Measurements from ENCODE around the gene SERPINA5.

Gene SERPINA5

DNA sequence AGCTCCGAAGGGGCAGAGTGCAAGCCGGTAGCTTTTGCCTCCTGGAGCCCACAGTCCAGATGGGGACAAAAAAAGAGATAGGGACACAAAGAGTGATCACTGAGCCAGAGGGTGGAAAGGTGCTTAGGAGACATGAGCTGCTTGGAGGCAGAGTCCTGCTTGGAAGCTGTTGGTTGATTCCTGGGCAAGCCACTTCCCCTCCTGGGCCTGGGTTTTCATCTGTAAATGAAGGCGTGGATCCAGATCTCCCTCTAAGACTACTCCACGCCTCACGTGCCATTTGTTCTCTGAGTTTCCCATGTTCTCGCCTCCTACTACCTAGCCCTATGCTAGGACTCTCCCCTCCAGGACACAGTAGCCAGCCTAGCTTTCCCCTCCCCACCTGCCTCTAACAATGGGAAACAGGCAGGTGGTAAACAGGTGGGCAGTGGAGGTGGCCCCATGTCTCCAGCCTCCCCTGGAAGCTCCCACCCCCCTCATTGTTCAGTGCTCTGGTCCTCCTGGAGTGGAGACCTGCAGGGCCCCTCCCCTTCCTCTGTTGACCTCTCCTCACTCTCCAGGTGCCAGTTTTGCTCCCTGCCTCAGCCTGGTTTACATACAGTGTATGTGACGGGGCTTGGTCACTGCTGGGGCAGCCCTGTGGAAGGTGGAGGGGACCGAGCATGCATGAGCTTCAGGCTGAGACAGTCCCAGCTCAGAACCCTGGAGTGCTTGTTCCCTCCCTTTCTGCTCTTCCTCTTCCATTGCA is 34.8 kb downstream of the SERPINA5 start:
- peak overlapping the region; percentile 59 for H3K4me3 ChIP-seq
- no peak for DNase-seq (ENCODE audit: low spot score)

DNA sequence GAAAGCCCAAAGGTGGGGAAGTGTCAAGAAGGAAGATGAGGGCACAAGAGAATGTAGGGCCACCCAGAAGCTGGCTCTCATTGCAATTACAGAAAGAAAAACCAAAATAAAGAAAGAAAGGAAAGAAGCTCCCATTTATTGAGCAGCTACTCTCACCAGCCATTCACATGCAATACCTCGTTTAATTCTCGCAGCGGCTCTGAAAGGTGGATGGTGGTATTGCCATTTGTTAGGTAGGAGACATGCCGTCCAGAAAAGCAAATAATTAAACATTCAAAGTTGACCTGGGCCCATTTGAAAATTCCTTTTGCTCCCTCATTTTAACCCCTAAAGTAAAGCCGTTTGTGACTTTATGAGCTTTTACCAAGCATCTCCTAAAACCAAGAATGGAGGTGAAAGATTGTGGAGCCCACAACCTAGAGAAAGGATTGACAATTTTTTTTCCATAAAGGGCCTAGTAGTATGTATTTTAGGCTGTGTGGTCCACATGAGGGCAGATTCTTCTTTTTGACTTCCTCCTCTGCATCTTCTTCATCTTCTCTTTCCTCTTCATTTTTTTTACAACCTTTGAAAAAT is 36.2 kb downstream of the SERPINA5 start:
- DNase-seq (ENCODE audit: low spot score), result no peak

More for the DNA sequence above, 34.8 kb downstream of the SERPINA5 start:
- TF ChIP-seq, protein P1, sequence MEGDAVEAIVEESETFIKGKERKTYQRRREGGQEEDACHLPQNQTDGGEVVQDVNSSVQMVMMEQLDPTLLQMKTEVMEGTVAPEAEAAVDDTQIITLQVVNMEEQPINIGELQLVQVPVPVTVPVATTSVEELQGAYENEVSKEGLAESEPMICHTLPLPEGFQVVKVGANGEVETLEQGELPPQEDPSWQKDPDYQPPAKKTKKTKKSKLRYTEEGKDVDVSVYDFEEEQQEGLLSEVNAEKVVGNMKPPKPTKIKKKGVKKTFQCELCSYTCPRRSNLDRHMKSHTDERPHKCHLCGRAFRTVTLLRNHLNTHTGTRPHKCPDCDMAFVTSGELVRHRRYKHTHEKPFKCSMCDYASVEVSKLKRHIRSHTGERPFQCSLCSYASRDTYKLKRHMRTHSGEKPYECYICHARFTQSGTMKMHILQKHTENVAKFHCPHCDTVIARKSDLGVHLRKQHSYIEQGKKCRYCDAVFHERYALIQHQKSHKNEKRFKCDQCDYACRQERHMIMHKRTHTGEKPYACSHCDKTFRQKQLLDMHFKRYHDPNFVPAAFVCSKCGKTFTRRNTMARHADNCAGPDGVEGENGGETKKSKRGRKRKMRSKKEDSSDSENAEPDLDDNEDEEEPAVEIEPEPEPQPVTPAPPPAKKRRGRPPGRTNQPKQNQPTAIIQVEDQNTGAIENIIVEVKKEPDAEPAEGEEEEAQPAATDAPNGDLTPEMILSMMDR (IDR thresholded peaks at IDR 0.05), result no peak
- H3K27ac ChIP-seq, result no peak overlapping the region

DNA sequence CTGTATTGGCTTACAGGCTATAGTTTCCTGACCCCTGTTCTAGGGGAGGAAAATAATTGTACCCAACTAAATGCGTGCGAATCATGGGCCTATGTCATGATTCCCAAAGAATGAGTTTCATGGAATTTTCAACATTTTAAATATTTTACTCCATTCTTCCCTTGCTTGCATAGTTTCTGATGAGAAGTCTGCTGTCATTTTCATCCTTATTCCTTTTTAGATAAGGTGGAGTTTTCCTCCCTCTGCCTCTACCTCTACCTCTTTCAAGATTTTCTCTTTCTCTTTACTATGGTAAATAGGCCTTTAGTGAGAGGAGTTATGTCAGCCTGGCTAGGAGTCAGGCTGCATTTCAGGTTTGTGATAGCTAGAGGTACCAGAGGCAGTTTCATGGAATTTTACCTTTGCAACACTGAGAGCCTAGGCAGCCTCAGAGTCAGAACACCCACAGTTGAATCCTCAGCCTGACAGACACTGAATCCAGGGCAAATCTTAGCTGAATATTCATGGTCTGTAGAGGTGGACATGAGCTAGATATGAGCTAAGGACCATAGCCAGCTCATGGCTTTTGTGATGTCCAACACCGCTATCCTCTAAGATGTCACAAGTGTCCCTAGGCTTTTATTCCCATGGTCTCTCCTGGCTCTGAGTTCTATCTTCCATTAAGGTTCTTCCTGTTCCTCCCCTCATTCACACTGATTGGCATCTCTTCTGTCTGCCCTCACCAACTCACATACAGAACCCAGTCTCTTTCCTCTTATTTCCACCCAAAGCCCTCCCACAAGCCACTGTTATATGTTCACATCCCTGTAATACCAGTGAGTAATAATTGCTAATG is 37.0 kb downstream of the SERPINA5 start:
- no peak overlapping the region for H3K4me3 ChIP-seq
- DNase-seq (ENCODE audit: low spot score), result no peak
- TF ChIP-seq, protein P1 (IDR thresholded peaks at IDR 0.05), result no peak
- no peak overlapping the region for H3K27ac ChIP-seq

More for the DNA sequence above, 36.2 kb downstream of the SERPINA5 start:
- Histone ChIP-seq H3K27ac (no peak overlapping the region), H3K4me3 (no peak overlapping the region)
- TF ChIP-seq, protein P1 (IDR thresholded peaks at IDR 0.05), result no peak

DNA sequence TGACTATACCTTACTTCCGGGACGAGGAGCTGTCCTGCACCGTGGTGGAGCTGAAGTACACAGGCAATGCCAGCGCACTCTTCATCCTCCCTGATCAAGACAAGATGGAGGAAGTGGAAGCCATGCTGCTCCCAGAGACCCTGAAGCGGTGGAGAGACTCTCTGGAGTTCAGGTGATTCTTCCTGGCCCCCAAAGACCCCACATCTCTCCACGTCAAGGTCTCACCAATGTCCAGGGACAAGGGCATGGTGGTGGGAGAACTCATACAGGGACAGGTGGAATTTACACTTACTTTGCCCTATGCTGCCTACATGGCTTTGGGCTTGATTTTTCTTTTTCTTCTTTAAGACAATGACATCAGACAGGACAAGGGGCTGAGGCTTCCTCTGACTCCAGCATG is 38.1 kb downstream of the SERPINA5 start:
- no peak for DNase-seq (ENCODE audit: low spot score)
- TF ChIP-seq, protein P1 (IDR thresholded peaks at IDR 0.05), result no peak
- Histone ChIP-seq H3K27ac (no peak overlapping the region), H3K4me3 (no peak overlapping the region)

DNA sequence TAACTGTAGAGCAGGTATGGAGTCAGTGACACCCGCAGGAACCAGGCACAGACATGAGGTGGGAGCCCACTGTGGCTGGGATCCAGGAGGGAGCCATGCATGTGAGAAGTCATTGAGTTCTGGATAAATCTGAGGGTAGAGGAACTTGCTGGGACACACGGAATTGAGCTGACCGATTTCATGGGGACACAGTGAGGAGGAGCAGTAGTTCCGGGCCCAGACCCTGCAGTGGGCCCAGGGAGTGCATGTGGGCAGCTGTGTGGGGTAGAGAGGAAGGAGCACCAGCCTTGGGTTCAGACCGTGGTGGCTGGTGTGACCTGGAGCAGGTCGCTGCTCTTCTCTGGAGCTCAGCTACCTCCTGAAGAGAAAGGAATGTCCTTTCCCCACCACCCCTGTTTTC is 39.4 kb downstream of the SERPINA5 start:
- TF ChIP-seq, protein P1 (IDR thresholded peaks at IDR 0.05), result no peak
- no peak overlapping the region for H3K27ac ChIP-seq
- DNase-seq (ENCODE audit: low spot score), result no peak
- no peak overlapping the region for H3K4me3 ChIP-seq

DNA sequence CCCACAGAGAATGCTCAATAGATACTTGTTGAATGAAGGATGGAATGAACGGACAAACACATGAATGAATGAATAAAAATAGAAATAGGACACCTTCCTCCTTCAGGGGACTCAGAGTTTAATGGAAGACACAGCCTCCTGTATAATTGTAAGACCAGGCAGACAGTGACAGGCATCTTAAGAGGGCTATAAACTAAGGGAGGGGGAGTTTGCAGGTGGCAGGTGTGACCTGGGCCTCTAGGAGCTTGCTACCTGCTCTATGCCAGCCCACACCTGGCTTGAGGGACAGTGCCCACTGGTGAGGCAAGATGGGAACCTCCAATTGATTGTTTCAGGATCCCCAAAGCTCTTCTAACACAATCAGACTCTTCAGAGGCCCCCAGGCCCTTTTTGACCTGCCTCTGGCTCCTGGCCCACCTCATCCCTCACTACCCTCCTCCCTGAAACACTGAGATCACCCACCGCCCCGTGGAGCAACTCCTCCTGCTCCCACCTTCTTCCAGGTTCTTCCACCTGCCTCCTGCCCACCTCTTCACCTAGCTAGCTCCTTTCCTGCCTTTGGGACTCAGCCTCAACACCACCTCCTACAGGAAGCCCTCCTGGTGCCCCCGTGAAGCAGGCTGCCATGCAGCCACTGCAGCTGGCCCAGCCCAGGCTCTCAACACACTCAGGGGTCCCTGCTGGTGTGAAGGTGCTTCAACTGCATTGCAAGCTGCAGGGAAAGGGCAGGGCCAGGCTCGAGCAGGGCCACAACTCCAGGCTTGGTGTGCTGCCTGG is 40.3 kb downstream of the SERPINA5 start:
- H3K4me3 ChIP-seq, result no peak overlapping the region
- no peak overlapping the region for H3K27ac ChIP-seq
- TF ChIP-seq, protein P1 (IDR thresholded peaks at IDR 0.05), result no peak
- DNase-seq (ENCODE audit: low spot score), result no peak
